Fibroblast of lung (primary cell): ENCODE measurements around the gene HMCN2. TPM values are rescaled to one million over a fixed set of nuclear protein-coding genes. Genes with fewer than 3 reads are reported as not detected.

Source experiments
- DNase-seq, 2 donors: peaks; one replicate each; pipeline versions ENCODE4 v3.0.0 to v3.0.0-alpha.2; 2010; ENCODE audit warnings: low read depth in 2 of 2
- H2AFZ ChIP-seq: 2 replicates; pipeline ENCODE4 v1.5.1; 2012; ENCODE audit warnings: low read length, control low read depth, inconsistent platforms
- H3K27ac ChIP-seq: 2 replicates; pipeline ENCODE4 v1.5.1; 2011; ENCODE audit warnings: low read length, control low read depth; ENCODE audit not compliant: insufficient read depth
- H3K27me3 ChIP-seq: 2 replicates; pipeline ENCODE4 v1.5.1; 2011; ENCODE audit warnings: mild to moderate bottlenecking, low read length; ENCODE audit not compliant: control insufficient read depth, insufficient read depth
- H3K36me3 ChIP-seq: 2 replicates; pipeline ENCODE4 v1.5.1; 2011; ENCODE audit warnings: low read length; ENCODE audit not compliant: control insufficient read depth, insufficient read depth
- H3K4me1 ChIP-seq: 2 replicates; pipeline ENCODE4 v1.5.1; 2011; ENCODE audit warnings: low read length; ENCODE audit not compliant: control insufficient read depth, insufficient read depth; ENCODE audit errors: extremely low read depth
- H3K4me2 ChIP-seq: 2 replicates; pipeline ENCODE4 v1.5.1; 2011; ENCODE audit warnings: low read length, control low read depth; ENCODE audit not compliant: insufficient read depth; ENCODE audit errors: extremely low read depth
- H3K4me3 ChIP-seq, 4 experiments: fragments of 200-600 bp in 1 of 4; sonication (generic) in 1 of 4; replicated peaks in 1 of 4; 2 replicates each; pipeline ENCODE4 v1.5.1; 2011 to 2016; ENCODE audit warnings: low read length in 4 of 4, low read depth in 3 of 4, mild to moderate bottlenecking in 3 of 4, control low read depth in 2 of 4, inconsistent platforms in 1 of 4, mixed read lengths in 1 of 4; ENCODE audit not compliant: insufficient read depth in 1 of 4; ENCODE audit errors: control extremely low read depth in 1 of 4
- H3K79me2 ChIP-seq: 2 replicates; pipeline ENCODE4 v1.5.1; 2012; ENCODE audit warnings: mild to moderate bottlenecking, low read length, inconsistent platforms; ENCODE audit not compliant: control insufficient read depth, insufficient read depth
- H3K9ac ChIP-seq: 2 replicates; pipeline ENCODE4 v1.5.1; 2011; ENCODE audit warnings: mild to moderate bottlenecking, low read length, control low read depth; ENCODE audit not compliant: insufficient read depth
- H3K9me3 ChIP-seq: 2 replicates; pipeline ENCODE4 v1.5.1; 2012; ENCODE audit warnings: low read depth, low read length; ENCODE audit not compliant: control insufficient read depth, insufficient read depth
- H4K20me1 ChIP-seq: 2 replicates; pipeline ENCODE4 v1.5.1; 2011; ENCODE audit warnings: low read length; ENCODE audit not compliant: control insufficient read depth, insufficient read depth; ENCODE audit errors: extremely low read depth
- EZH2 ChIP-seq: IDR thresholded peaks from 2 replicates; pipeline ENCODE4 v1.5.1; 2012; ENCODE audit warnings: low read length, control low read depth, mild to moderate bottlenecking; ENCODE audit errors: missing control alignments
- polyA plus RNA-seq, 2 donors: library from polyadenylated mRNA; depleted of rRNA in 1 of 2; stranded (reverse) in 1 of 2; unstranded in 1 of 2; fragments of >200 nt; gene quantifications; 2 replicates each; pipeline ENCODE4 v1.2.1, GENCODE V29; 2011 to 2012; ENCODE audit warnings: missing spikeins in 1 of 2
- total RNA-seq: library from RNA; depleted of rRNA; stranded (reverse); fragments of >200 nt; gene quantifications from 2 replicates; pipeline ENCODE4 v1.2.1, GENCODE V29; 2014
- TF ChIP-seq, protein P1 (sequence below), 2 donors: IDR thresholded peaks in 1 of 2; conservative IDR thresholded peaks in 1 of 2; 1 replicate in 1 of 2; 2 replicates in 1 of 2; pipeline ENCODE4 v1.5.1; 2011 to 2012; ENCODE audit warnings: low read length in 2 of 2, control low read depth in 1 of 2, inconsistent platforms in 1 of 2, low read depth in 1 of 2, mild to moderate bottlenecking in 1 of 2

Gene HMCN2
- total and polyA plus RNA-seq, 2 donors (not counting 1 experiment from before 2014, with no cell fraction given): under 0.01 TPM; not detected in 1

DNA sequence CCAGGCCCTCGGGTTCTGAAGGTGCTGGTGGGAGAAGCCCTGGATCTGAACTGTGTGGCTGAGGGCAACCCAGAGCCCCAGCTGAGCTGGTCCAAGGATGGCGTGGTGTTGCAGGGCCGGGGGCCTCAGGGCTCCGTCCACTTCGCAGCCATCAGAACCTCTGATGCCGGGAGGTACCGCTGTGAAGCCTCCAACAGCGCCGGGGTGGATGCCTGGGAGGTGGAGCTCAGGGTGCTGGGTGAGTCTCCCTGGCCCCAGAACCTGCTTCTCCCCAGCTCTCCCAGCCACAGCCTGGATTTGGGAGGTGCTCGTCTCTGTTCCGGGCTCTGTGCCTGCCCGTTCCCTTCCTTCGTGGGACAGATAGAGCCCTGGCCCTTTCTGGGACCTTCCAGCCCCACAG is 75.6 kb downstream of the HMCN2 start:
- Histone ChIP-seq H3K9me3 (no peaks in the 10 kb centered on the region), H2AFZ (no peak overlapping the region), H4K20me1 (no peaks in the 10 kb centered on the region), H3K4me2 (no peak overlapping the region), H3K79me2 (no peaks in the 10 kb centered on the region), H3K27ac (no peak overlapping the region), H3K9ac (no peak overlapping the region), H3K4me3 (no peak overlapping the region), H3K27me3 (no peaks in the 10 kb centered on the region), H3K36me3 (no peaks in the 10 kb centered on the region), H3K4me1 (no peaks in the 10 kb centered on the region)
- TF ChIP-seq, protein P1, sequence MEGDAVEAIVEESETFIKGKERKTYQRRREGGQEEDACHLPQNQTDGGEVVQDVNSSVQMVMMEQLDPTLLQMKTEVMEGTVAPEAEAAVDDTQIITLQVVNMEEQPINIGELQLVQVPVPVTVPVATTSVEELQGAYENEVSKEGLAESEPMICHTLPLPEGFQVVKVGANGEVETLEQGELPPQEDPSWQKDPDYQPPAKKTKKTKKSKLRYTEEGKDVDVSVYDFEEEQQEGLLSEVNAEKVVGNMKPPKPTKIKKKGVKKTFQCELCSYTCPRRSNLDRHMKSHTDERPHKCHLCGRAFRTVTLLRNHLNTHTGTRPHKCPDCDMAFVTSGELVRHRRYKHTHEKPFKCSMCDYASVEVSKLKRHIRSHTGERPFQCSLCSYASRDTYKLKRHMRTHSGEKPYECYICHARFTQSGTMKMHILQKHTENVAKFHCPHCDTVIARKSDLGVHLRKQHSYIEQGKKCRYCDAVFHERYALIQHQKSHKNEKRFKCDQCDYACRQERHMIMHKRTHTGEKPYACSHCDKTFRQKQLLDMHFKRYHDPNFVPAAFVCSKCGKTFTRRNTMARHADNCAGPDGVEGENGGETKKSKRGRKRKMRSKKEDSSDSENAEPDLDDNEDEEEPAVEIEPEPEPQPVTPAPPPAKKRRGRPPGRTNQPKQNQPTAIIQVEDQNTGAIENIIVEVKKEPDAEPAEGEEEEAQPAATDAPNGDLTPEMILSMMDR (conservative IDR thresholded peaks at IDR 0.05 in 1 of 2, IDR thresholded peaks at IDR 0.05 in 1 of 2; ENCODE audit: low read depth in 1 of 2, low read length in 2 of 2): no peak
- no peak for TF ChIP-seq EZH2
- no peak for DNase-seq

DNA sequence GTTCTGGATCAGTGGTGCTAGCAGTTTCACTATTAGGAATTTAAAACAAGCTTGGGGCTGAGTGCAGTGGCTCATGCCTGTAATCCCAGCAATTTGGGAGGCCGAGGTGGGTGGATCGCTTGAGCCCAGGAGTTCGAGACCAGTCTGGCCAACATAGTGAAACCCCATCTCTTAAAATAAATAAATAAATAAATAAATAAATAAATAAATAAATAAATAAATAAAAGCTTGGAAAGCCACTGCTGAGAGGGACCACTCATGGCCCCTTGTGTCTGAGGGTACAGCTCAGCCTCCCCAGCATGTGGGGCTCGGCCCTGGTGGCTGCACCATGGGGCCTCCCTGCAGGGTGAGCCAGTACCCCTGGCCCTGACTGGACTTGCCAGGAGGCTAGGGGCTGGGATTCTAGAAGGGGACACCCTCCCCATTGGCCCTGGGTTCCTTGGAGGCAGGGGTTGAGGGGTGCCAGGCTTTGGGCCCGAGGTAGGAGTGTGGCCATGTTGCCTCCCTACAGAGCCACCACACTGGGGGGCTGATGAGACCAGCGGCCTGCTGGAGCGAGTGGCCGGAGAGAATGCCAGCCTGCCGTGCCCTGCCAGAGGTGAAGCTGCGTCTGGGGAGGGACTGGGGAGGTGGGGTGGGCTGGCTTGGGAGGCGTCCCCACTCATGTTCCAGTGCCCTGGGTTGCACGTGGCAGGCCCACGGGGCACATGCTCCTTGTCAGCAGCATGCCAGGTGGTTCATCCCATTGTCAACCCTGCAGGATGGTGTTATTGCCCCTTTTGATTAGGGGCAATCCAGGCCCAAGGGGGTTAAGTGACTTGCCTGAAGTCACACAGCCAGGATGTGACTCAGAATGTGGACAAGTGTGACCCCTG is 76.5 kb downstream of the HMCN2 start:
- H3K4me1 ChIP-seq: no peaks in the 10 kb centered on the region
- H3K79me2 ChIP-seq: no peaks in the 10 kb centered on the region
- TF ChIP-seq, protein P1 (conservative IDR thresholded peaks at IDR 0.05 in 1 of 2, IDR thresholded peaks at IDR 0.05 in 1 of 2; ENCODE audit: low read depth in 1 of 2, low read length in 2 of 2): no peak
- TF ChIP-seq EZH2: no peak
- H3K9ac ChIP-seq: no peak overlapping the region
- no peaks in the 10 kb centered on the region for H3K36me3 ChIP-seq
- H3K27ac ChIP-seq: no peak overlapping the region
- H4K20me1 ChIP-seq: no peaks in the 10 kb centered on the region
- no peaks in the 10 kb centered on the region for H3K9me3 ChIP-seq
- H3K4me3 ChIP-seq: no peak overlapping the region
- DNase-seq: no peak
- no peak overlapping the region for H3K4me2 ChIP-seq
- H2AFZ ChIP-seq: no peak overlapping the region
- H3K27me3 ChIP-seq: no peaks in the 10 kb centered on the region

DNA sequence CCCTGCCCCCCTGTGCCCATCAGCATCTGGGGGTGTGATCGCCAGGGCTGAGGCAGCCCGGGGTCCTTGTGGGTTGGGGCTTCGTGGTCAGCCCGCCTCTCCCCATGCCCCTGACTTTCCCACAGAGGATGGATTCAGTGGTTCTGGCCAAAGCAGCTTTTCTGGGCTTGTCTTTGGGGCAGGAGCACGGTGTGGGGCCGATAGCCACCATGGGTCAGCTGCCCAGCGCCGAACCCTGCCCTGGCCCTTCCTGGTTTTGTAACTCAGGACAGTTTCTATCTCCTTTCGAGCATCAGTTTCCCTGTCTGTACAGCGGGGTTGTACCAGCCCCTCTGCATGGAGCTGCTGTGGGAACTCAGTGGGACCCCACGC is 77.1 kb downstream of the HMCN2 start:
- Histone ChIP-seq H3K9me3 (no peaks in the 10 kb centered on the region), H3K9ac (no peak overlapping the region), H3K27ac (no peak overlapping the region), H3K4me3 (no peak overlapping the region), H3K36me3 (no peaks in the 10 kb centered on the region), H3K27me3 (no peaks in the 10 kb centered on the region), H4K20me1 (no peaks in the 10 kb centered on the region), H2AFZ (no peak overlapping the region), H3K79me2 (no peaks in the 10 kb centered on the region), H3K4me2 (no peak overlapping the region), H3K4me1 (no peaks in the 10 kb centered on the region)
- no peak for DNase-seq
- TF ChIP-seq EZH2: no peak
- TF ChIP-seq, protein P1 (conservative IDR thresholded peaks at IDR 0.05 in 1 of 2, IDR thresholded peaks at IDR 0.05 in 1 of 2; ENCODE audit: low read depth in 1 of 2, low read length in 2 of 2): no peak
